NCI-H146 treated with DMSO at 0.1 percent for 48 hours (cell line): ENCODE results near the gene EPHB1.

Experiments
- DNase-seq: peaks from one replicate; lab custom pipeline; 2025; ENCODE audit not compliant: unreplicated experiment; lab: John Stamatoyannopoulos, UW

EPHB1 gene

GRCh38 chr3:135077186-135077585, 282.1 kb downstream of the EPHB1 start:
- no peak for DNase-seq

- no peak for DNase-seq
Measured at GRCh38 chr3:135078283-135078682, 283.2 kb downstream of the EPHB1 start.

GRCh38 chr3:135079095-135079494, 284.0 kb downstream of the EPHB1 start:
- no peak for DNase-seq

- no peak for DNase-seq
Measured at GRCh38 chr3:135081451-135081850, 286.4 kb downstream of the EPHB1 start.

GRCh38 chr3:135081856-135082434, 286.9 kb downstream of the EPHB1 start:
- DNase-seq, result no peak

GRCh38 chr3:135082706-135083105, 287.6 kb downstream of the EPHB1 start:
- DNase-seq, result peak; percentile 73

- peak; percentile 99 for DNase-seq
Measured at GRCh38 chr3:135083179-135083578, 288.1 kb downstream of the EPHB1 start.

- peak; percentile 52 for DNase-seq
Measured at GRCh38 chr3:135083756-135084155, 288.7 kb downstream of the EPHB1 start.

GRCh38 chr3:135084405-135084804, 289.3 kb downstream of the EPHB1 start:
- no peak for DNase-seq

- no peak for DNase-seq
Measured at GRCh38 chr3:135084976-135085375, 289.9 kb downstream of the EPHB1 start.

- no peak for DNase-seq
Measured at GRCh38 chr3:135085652-135086436, 290.8 kb downstream of the EPHB1 start.

GRCh38 chr3:135087782-135088181, 292.7 kb downstream of the EPHB1 start:
- no peak for DNase-seq

- no peak for DNase-seq
Measured at GRCh38 chr3:135089451-135089850, 294.4 kb downstream of the EPHB1 start.

GRCh38 chr3:135090020-135090717, 295.1 kb downstream of the EPHB1 start:
- no peak for DNase-seq

GRCh38 chr3:135091946-135092345, 296.9 kb downstream of the EPHB1 start:
- DNase-seq, result no peak

GRCh38 chr3:135093121-135093520, 298.1 kb downstream of the EPHB1 start:
- no peak for DNase-seq

GRCh38 chr3:135097276-135097946, 302.4 kb downstream of the EPHB1 start:
- DNase-seq, result no peak

- DNase-seq, result no peak
Measured at GRCh38 chr3:135099734-135100355, 304.8 kb downstream of the EPHB1 start.

GRCh38 chr3:135100366-135100765, 305.3 kb downstream of the EPHB1 start:
- DNase-seq, result peak; percentile 51

- peak; percentile 42 for DNase-seq
Measured at GRCh38 chr3:135103917-135104316, 308.9 kb downstream of the EPHB1 start.

- DNase-seq, result peak; percentile 99
Measured at GRCh38 chr3:135106445-135106844, 311.4 kb downstream of the EPHB1 start.
